ENCODE results near the gene NIT1. TPM values are rescaled to one million over a fixed set of nuclear protein-coding genes. Genes with fewer than 3 reads are reported as not detected.
A peak's percentile ranks its signal among the peaks of the same experiment; 100 is the strongest.

The NIT1 gene
- total and polyA plus RNA-seq, 9 of the 15 experiments (the other 6 are each of a cell fraction or from before 2014, with no cell fraction given), result 18.4 to 76.0 (median 33.7) TPM

GRCh38 chr1:161117759-161118581 lies at the start of gene NIT1, which contains the start of gene PFDN2 (continued):
- TF ChIP-seq DEAF1 (CRISPR knock-in tag; IDR thresholded peaks at IDR 0.05), result no peak
- TF ChIP-seq TAF9B (IDR thresholded peaks at IDR 0.05; ENCODE audit: partially characterized antibody), result peak; percentile 94
- 0 out of 2 replicates have a peak, but pooled peaks have one; percentile 61 for TF ChIP-seq ZHX1 (conservative IDR thresholded peaks at IDR 0.05; ENCODE audit: low read length)
- peak; percentile 78 for TF ChIP-seq POLR2AphosphoS5 (IDR thresholded peaks at IDR 0.05; ENCODE audit: control insufficient read depth, insufficient read depth, low read depth, low read length)
- no peak for TF ChIP-seq STAG1 (CRISPR knock-in tag; IDR thresholded peaks at IDR 0.05; ENCODE audit: borderline replicate concordance)
- TF ChIP-seq CBFB (CRISPR knock-in tag; IDR thresholded peaks at IDR 0.05), result peak; percentile 71
- TF ChIP-seq ARID1B (IDR thresholded peaks at IDR 0.05), result 0 out of 2 replicates have a peak, but pooled peaks have one; percentile 25
- TF ChIP-seq ZNF431 (CRISPR knock-in tag; IDR thresholded peaks at IDR 0.05), result no peak
- no peak for TF ChIP-seq CCAR2 (IDR thresholded peaks at IDR 0.05; ENCODE audit: low read depth, low read length)
- peak; percentile 94 for TF ChIP-seq ZNF609 (CRISPR knock-in tag; IDR thresholded peaks at IDR 0.05; ENCODE audit: borderline replicate concordance)
- no peak for TF ChIP-seq CHAMP1 (IDR thresholded peaks at IDR 0.05)
- no peak for TF ChIP-seq HIVEP1 (CRISPR knock-in tag; IDR thresholded peaks at IDR 0.05)
- TF ChIP-seq ZNF408 (CRISPR knock-in tag; IDR thresholded peaks at IDR 0.05; ENCODE audit: low read depth), result no peak
- no peak for TF ChIP-seq USF2 (CRISPR knock-in tag; IDR thresholded peaks at IDR 0.05)

Measured in K562 (cell line).